DND-41 (cell line): ENCODE measurements around the gene CACNG3.

Experiments used
- EZH2 ChIP-seq: IDR thresholded peaks from 3 replicates; pipeline ENCODE4 v1.6.1; 2012; ENCODE audit warnings: borderline replicate concordance, low read depth, mild to moderate bottlenecking, moderate library complexity, low read length, inconsistent platforms; ENCODE audit not compliant: severe bottlenecking
- TF ChIP-seq, protein P1 (sequence below): IDR thresholded peaks from 2 replicates; pipeline ENCODE4 v1.5.1; 2012; ENCODE audit warnings: borderline replicate concordance, low read length, moderate library complexity, mild to moderate bottlenecking; ENCODE audit not compliant: poor library complexity, severe bottlenecking; ENCODE audit errors: extremely low read depth

DNA sequence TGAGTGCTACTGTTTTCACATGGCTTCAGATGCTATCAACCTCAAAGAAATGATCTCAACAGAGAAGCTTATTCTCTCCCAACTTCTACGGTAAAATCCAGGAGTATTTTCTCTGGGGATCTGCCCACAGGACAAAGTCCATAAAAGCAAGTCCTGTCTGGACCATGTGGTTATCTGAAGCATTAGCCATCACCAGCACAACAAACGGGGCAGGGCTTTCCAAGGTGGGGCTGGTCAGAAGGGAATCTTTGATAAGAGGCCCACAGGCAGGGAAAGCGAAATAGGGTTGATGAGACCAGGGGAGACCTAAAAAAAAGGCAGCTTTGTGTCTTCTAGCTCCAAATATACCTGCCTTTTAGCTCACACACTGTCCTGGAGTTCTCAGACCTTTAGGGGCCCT, 38.7 kb upstream of the CACNG3 start:
- TF ChIP-seq, protein P1, sequence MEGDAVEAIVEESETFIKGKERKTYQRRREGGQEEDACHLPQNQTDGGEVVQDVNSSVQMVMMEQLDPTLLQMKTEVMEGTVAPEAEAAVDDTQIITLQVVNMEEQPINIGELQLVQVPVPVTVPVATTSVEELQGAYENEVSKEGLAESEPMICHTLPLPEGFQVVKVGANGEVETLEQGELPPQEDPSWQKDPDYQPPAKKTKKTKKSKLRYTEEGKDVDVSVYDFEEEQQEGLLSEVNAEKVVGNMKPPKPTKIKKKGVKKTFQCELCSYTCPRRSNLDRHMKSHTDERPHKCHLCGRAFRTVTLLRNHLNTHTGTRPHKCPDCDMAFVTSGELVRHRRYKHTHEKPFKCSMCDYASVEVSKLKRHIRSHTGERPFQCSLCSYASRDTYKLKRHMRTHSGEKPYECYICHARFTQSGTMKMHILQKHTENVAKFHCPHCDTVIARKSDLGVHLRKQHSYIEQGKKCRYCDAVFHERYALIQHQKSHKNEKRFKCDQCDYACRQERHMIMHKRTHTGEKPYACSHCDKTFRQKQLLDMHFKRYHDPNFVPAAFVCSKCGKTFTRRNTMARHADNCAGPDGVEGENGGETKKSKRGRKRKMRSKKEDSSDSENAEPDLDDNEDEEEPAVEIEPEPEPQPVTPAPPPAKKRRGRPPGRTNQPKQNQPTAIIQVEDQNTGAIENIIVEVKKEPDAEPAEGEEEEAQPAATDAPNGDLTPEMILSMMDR, result no peak
- no peak for TF ChIP-seq EZH2
